Memory B cell (primary cell): ENCODE data around the gene OSBPL10.

Experiments
- ATAC-seq: fragments of 150-1000 bp; cut with Tn5 transposase; 2 replicates; pipeline ENCODE4 v1.10.0; 2021; ENCODE audit warnings: low read depth, mild to moderate bottlenecking, moderate library complexity
- DNase-seq, 2 donors: peaks; one replicate each; pipeline ENCODE4 v3.0.0; 2022; ENCODE audit warnings: low spot score in 2 of 2
- H3K27ac Mint-ChIP-seq: one replicate; pipeline ENCODE4 v1.8.0; 2022; ENCODE audit warnings: mild to moderate bottlenecking, moderate library complexity, mixed read lengths
- H3K27me3 Mint-ChIP-seq: one replicate; pipeline ENCODE4 v1.8.0; 2022; ENCODE audit warnings: mixed read lengths
- H3K36me3 Mint-ChIP-seq: one replicate; pipeline ENCODE4 v1.8.0; 2022; ENCODE audit warnings: mild to moderate bottlenecking, mixed read lengths
- H3K4me1 Mint-ChIP-seq: one replicate; pipeline ENCODE4 v1.8.0; 2022; ENCODE audit warnings: mixed read lengths
- H3K4me3 Mint-ChIP-seq: one replicate; pipeline ENCODE4 v1.8.0; 2022; ENCODE audit warnings: mild to moderate bottlenecking, moderate library complexity, mixed read lengths
- H3K9me3 Mint-ChIP-seq: one replicate; pipeline ENCODE4 v1.8.0; 2022; ENCODE audit warnings: mixed read lengths

OSBPL10 gene

DNA sequence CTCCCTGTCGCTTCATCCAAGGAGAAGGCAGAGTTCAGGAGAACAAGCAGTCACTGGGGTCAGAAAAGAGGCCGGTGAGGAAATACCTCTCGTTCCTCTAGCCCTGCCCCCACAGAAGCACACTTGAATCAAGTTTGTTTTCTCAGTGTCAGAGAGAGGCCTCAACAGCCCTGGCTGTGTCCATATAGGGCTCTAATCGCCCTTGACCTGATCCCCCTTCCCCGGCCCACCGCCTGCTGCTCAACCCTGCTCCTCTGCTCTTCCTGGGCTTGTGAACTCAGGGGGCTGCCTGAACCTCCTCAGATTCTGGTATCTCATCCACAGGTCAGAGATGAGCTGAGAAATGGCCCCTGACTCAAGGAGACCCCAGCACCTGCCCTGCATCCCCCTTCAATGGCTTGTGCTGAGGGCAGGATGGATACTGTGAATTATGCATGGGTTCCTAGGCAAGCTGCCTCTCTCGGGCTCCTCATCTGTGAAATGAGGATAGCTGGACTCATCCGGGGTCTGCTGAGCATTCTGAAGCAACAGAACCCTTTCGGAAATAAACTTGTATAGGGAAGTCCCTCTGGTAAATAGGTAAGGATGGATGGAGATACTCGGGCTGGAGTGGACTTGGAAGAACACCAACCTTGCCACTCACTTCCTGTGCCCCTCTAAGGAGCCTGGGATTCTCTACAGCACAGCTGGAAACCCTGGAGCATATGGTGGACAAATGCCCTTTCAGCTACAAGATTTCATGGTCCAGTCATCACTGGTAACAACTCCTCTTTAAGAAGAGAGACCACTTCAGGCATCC lies 300.8 kb downstream of the OSBPL10 start:
- Mint-ChIP-seq H3K36me3 (peaks cover 63% of the 10 kb centered on the region), H3K4me3 (no peak overlapping the region), H3K27me3 (no peaks in the 10 kb centered on the region), H3K4me1 (peaks cover 13% of the 10 kb centered on the region), H3K9me3 (no peaks in the 10 kb centered on the region), H3K27ac (no peak overlapping the region)
- ATAC-seq, result no peak
- DNase-seq, result no peak

DNA sequence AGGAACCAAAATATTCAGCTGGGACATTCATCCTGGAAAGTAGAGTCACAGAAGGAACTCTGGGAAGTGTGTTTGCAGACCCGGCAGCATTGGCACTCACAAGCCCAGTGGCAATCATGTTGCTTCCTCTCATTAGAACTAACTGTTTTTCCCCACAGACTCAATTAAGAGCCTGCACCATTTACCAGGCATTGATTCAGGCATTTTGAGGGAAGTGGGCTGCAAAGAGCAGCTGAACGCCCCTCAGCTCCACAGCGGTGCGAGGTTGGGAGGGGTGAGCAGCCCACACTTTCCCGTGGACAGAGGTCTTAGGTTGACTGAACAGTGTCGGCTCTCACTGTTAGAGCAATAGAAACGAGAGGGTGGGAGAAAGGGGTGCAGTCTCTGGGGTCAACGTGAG lies 304.5 kb downstream of the OSBPL10 start:
- Mint-ChIP-seq H3K27me3 (no peaks in the 10 kb centered on the region), H3K9me3 (no peaks in the 10 kb centered on the region), H3K4me1 (peaks cover 2% of the 10 kb centered on the region), H3K36me3 (peaks cover 44% of the 10 kb centered on the region), H3K27ac (no peak overlapping the region), H3K4me3 (no peak overlapping the region)
- ATAC-seq (no peak), DNase-seq (no peak)

DNA sequence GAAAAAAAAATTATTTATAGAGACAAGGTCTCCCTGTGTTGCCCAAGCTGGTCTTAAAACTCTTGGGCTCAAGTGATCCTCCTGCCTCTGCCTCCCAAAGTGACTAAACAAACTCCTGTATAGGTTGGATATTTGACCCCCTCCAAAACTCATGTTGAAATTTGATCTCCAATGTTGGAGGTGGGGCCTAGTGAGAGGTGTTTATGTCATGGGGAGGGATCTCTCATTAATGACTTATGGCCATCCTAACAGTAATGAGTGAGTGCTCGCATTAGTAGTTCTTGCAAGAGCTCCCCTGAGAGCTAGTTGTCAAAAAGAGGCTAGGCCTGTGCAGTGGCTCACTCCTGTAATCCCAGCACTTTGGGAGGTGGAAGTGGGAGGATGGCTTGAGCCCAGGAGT lies 307.1 kb downstream of the OSBPL10 start:
- no peaks in the 10 kb centered on the region for H3K4me1 Mint-ChIP-seq
- H3K27me3 Mint-ChIP-seq, result no peaks in the 10 kb centered on the region
- ATAC-seq (no peak), DNase-seq (no peak)
- H3K9me3 Mint-ChIP-seq, result no peaks in the 10 kb centered on the region
- no peak overlapping the region for H3K27ac Mint-ChIP-seq
- no peak overlapping the region for H3K4me3 Mint-ChIP-seq
- peaks cover 52% of the 10 kb centered on the region for H3K36me3 Mint-ChIP-seq

- Mint-ChIP-seq H3K27ac (no peak overlapping the region), H3K27me3 (no peaks in the 10 kb centered on the region)
- no peak for ATAC-seq
Measured at GRCh38 chr3:31671976-31672375, 309.1 kb downstream of the OSBPL10 start.

DNA sequence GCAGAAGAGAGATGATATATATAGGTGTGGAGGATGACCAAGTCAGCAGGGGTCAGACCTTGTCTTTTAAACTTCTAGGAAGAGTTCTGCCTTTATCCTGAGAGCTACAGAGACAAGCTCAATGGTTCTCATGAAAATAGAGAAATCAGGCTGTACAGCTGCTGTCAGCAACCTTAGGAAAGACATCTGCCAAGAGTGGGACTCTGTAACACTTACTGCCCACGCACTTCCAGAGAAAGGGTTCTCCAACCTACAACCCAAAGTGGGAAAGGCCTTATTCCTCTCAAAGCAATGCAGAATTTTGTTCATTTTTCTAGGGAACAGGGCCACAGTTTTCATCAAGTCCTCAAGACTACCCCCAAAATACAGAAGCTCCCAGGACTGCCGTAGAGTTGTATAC lies 309.6 kb downstream of the OSBPL10 start:
- DNase-seq (no peak), ATAC-seq (no peak)
- H3K4me1 Mint-ChIP-seq, result no peaks in the 10 kb centered on the region
- H3K36me3 Mint-ChIP-seq, result peaks cover 43% of the 10 kb centered on the region
- H3K27me3 Mint-ChIP-seq, result no peaks in the 10 kb centered on the region
- no peak overlapping the region for H3K27ac Mint-ChIP-seq
- H3K9me3 Mint-ChIP-seq, result no peaks in the 10 kb centered on the region
- H3K4me3 Mint-ChIP-seq, result no peak overlapping the region

More at GRCh38 chr3:31671976-31672375, 309.1 kb downstream of the OSBPL10 start:
- DNase-seq, result no peak
- Mint-ChIP-seq H3K36me3 (peaks cover 47% of the 10 kb centered on the region), H3K4me3 (no peak overlapping the region), H3K4me1 (no peaks in the 10 kb centered on the region), H3K9me3 (no peaks in the 10 kb centered on the region)

- no peaks in the 10 kb centered on the region for H3K27me3 Mint-ChIP-seq
- ATAC-seq, result no peak
- no peak for DNase-seq
- H3K36me3 Mint-ChIP-seq, result peaks cover 41% of the 10 kb centered on the region
- H3K4me1 Mint-ChIP-seq, result no peaks in the 10 kb centered on the region
- H3K27ac Mint-ChIP-seq, result no peak overlapping the region
- no peak overlapping the region for H3K4me3 Mint-ChIP-seq
- no peaks in the 10 kb centered on the region for H3K9me3 Mint-ChIP-seq
Measured at GRCh38 chr3:31670722-31671121, 310.3 kb downstream of the OSBPL10 start.

GRCh38 chr3:31670136-31670535 lies 310.9 kb downstream of the OSBPL10 start:
- H3K4me3 Mint-ChIP-seq, result no peak overlapping the region
- H3K9me3 Mint-ChIP-seq, result no peaks in the 10 kb centered on the region
- H3K27ac Mint-ChIP-seq, result peak overlapping the region; percentile 41
- H3K36me3 Mint-ChIP-seq, result peaks cover 41% of the 10 kb centered on the region
- no peak for ATAC-seq
- no peak for DNase-seq
- H3K4me1 Mint-ChIP-seq, result no peaks in the 10 kb centered on the region
- H3K27me3 Mint-ChIP-seq, result no peaks in the 10 kb centered on the region

GRCh38 chr3:31668242-31668641 lies 312.8 kb downstream of the OSBPL10 start:
- H3K9me3 Mint-ChIP-seq, result no peaks in the 10 kb centered on the region
- H3K36me3 Mint-ChIP-seq, result peaks cover 51% of the 10 kb centered on the region
- H3K4me3 Mint-ChIP-seq, result no peak overlapping the region
- DNase-seq (no peak), ATAC-seq (no peak)
- no peaks in the 10 kb centered on the region for H3K27me3 Mint-ChIP-seq
- H3K4me1 Mint-ChIP-seq, result no peaks in the 10 kb centered on the region
- H3K27ac Mint-ChIP-seq, result no peak overlapping the region

DNA sequence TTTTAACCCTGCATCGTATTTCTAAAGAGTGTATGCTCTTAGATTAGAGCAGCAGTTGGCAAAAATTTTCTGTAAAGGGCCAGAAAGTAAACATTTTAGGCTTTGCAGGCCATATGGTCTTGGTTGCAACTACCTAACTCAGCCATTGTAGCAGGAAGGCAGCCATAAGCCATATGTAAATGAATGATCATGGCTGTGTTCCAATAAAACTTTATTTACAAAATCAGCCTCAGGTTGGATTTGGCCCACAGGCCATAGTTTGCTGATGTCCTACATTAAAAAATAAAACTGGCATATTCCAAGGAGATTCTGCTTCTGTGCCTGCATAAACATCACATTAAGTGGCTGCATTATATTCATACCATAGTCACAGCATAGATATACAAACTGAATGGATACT lies 313.5 kb downstream of the OSBPL10 start:
- no peak overlapping the region for H3K27ac Mint-ChIP-seq
- no peaks in the 10 kb centered on the region for H3K9me3 Mint-ChIP-seq
- H3K4me3 Mint-ChIP-seq, result no peak overlapping the region
- DNase-seq, result no peak
- no peaks in the 10 kb centered on the region for H3K4me1 Mint-ChIP-seq
- ATAC-seq, result no peak
- H3K27me3 Mint-ChIP-seq, result no peaks in the 10 kb centered on the region
- peaks cover 51% of the 10 kb centered on the region for H3K36me3 Mint-ChIP-seq

DNA sequence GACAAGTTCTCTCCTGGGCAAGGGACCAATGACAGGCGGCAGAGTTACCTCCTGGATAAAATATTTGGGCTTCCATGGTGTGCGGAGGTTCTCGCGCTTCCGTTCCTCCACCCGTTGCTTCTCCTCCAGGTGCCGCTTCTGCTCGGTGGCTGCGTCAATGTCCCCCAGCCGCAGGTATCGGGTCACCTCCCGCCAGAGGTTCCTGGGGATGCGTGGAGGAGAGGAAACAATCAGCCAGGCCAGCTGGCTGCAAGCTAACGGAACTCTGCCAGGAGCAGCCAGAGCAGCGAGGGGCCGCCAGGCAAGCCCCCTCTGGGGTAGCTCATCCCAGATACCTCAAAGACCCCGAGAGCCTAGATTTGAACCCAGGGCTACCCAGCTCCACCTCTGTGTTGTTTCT lies 317.0 kb downstream of the OSBPL10 start:
- no peak for ATAC-seq
- no peak overlapping the region for H3K27ac Mint-ChIP-seq
- no peak overlapping the region for H3K4me3 Mint-ChIP-seq
- DNase-seq, result no peak
- H3K36me3 Mint-ChIP-seq, result peaks cover 62% of the 10 kb centered on the region
- H3K4me1 Mint-ChIP-seq, result no peaks in the 10 kb centered on the region
- H3K27me3 Mint-ChIP-seq, result no peaks in the 10 kb centered on the region
- H3K9me3 Mint-ChIP-seq, result no peaks in the 10 kb centered on the region

DNA sequence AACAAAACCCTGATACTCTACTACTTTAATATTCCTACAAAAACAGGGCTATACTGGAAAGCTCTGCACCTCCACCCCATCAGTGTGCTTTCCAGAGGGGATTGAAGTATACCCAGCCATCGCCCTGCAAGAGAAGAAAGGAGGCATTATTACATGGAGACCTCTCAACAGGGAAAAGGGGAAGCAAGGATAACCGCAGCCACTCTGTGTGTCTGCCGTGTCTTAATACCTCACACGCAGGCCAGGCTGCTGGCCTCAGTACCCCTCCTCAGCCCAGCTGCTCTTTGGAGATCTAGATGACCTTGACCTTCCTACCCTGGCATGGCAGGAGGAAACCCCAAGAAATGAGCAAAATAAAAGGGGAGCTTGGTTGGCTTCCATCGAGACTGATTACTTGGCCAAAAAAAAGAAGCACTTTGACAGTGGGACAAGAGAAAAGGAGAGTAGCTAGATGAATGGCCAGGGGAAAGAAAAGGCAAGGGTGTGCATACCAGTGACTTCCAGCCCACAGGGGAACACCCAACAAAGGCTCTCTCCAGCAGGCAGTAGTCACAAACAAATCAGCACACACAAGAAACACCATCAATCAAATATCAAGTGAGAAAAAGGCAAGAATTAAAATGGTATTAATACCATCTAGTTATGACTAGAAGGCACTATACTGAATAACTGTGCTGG lies 318.9 kb downstream of the OSBPL10 start:
- peak overlapping the region; percentile 54 for H3K27ac Mint-ChIP-seq
- peaks cover 74% of the 10 kb centered on the region for H3K36me3 Mint-ChIP-seq
- H3K9me3 Mint-ChIP-seq, result peaks cover 2% of the 10 kb centered on the region
- no peak for ATAC-seq
- no peaks in the 10 kb centered on the region for H3K4me1 Mint-ChIP-seq
- DNase-seq, result no peak
- no peaks in the 10 kb centered on the region for H3K27me3 Mint-ChIP-seq
- H3K4me3 Mint-ChIP-seq, result no peak overlapping the region

GRCh38 chr3:31661286-31661685 lies 319.8 kb downstream of the OSBPL10 start:
- DNase-seq (no peak), ATAC-seq (no peak)
- no peaks in the 10 kb centered on the region for H3K27me3 Mint-ChIP-seq
- H3K4me3 Mint-ChIP-seq, result no peak overlapping the region
- no peaks in the 10 kb centered on the region for H3K4me1 Mint-ChIP-seq
- H3K9me3 Mint-ChIP-seq, result peaks cover 4% of the 10 kb centered on the region
- H3K36me3 Mint-ChIP-seq, result peaks cover 81% of the 10 kb centered on the region
- peak overlapping the region; percentile 76 for H3K27ac Mint-ChIP-seq

GRCh38 chr3:31659246-31659645 lies 321.8 kb downstream of the OSBPL10 start:
- peaks cover 10% of the 10 kb centered on the region for H3K9me3 Mint-ChIP-seq
- H3K4me3 Mint-ChIP-seq, result no peak overlapping the region
- no peak overlapping the region for H3K27ac Mint-ChIP-seq
- H3K4me1 Mint-ChIP-seq, result no peaks in the 10 kb centered on the region
- peaks cover 82% of the 10 kb centered on the region for H3K36me3 Mint-ChIP-seq
- H3K27me3 Mint-ChIP-seq, result no peaks in the 10 kb centered on the region
- ATAC-seq (no peak), DNase-seq (no peak)

DNA sequence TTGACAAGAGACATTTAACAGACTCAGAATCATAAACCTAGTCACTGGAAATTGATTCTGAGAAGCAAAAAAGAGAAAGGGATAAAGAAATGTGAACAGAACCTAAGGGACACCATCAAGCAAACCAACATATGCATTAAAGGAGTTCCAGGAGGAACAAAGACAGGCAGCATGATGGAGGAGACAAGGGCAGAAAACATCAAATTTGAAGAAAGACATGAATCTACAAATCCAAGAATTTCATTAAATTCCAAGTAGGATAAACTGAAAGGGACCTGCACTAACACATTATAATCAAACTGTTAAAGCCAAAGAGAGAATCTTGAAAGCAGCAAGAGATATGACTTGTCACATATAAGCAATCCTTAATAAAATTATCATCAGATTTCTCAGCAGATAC lies 326.1 kb downstream of the OSBPL10 start:
- H3K4me1 Mint-ChIP-seq, result no peaks in the 10 kb centered on the region
- ATAC-seq (no peak), DNase-seq (no peak)
- no peak overlapping the region for H3K27ac Mint-ChIP-seq
- H3K27me3 Mint-ChIP-seq, result no peaks in the 10 kb centered on the region
- peaks cover 33% of the 10 kb centered on the region for H3K9me3 Mint-ChIP-seq
- no peak overlapping the region for H3K4me3 Mint-ChIP-seq
- peaks cover 86% of the 10 kb centered on the region for H3K36me3 Mint-ChIP-seq

GRCh38 chr3:31653464-31653863 lies 327.6 kb downstream of the OSBPL10 start:
- no peak for ATAC-seq
- H3K9me3 Mint-ChIP-seq, result peaks cover 44% of the 10 kb centered on the region

More at GRCh38 chr3:31653464-31653863, 327.6 kb downstream of the OSBPL10 start:
- Mint-ChIP-seq H3K27me3 (no peaks in the 10 kb centered on the region), H3K4me3 (no peak overlapping the region), H3K27ac (peak overlapping the region; percentile 77), H3K4me1 (peaks cover 2% of the 10 kb centered on the region), H3K36me3 (peaks cover 87% of the 10 kb centered on the region)
- no peak for DNase-seq
